ENCODE data around the gene LAT.
"Not testable (repeated sequence)": the region's sequence is repeated elsewhere in the genome, so short reads cannot be mapped to it uniquely, and the experiment has no call there.

The LAT gene

DNA sequence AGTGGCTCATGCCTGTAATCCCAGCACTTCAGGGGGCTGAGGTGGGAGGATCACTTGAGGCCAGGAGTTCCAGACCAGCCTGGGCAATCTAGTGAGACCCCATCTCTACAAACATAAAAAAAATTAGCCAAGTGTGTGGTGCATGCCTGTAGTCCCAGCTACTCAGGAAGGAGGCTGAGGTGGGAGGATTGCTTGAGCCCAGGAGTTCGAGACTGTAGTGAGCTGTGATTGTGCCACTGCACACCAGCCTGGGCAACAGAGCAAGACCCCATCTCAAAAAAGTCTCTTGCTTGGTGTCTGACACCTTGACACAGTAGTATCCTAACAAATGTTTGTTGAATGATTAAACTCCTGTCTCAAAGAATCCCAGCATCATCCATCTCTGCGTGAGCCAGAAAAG is 15.2 kb upstream of the LAT start:
- H3K18ac ChIP-seq (ENCODE audit: low read length); H3K27me3 ChIP-seq (ENCODE audit: insufficient read depth, low read length); H3K79me1 ChIP-seq (ENCODE audit: low read length); H2BK5ac ChIP-seq (ENCODE audit: low read depth, low read length, poor library complexity); H2AK5ac ChIP-seq (ENCODE audit: low read length); H2BK12ac ChIP-seq (ENCODE audit: low read length); H3K4me2 ChIP-seq (ENCODE audit: low read length); H3K4me1 ChIP-seq (ENCODE audit: control insufficient read depth in 1 of 2, insufficient read depth in 2 of 2, low read length in 2 of 2); H4K91ac ChIP-seq (ENCODE audit: low read depth, low read length); H2BK120ac ChIP-seq (ENCODE audit: insufficient read depth, low read length, poor library complexity); H3K9me3 ChIP-seq (ENCODE audit: insufficient read depth, low read depth, low read length); H3K14ac ChIP-seq (ENCODE audit: low read length); H3K79me2 ChIP-seq (ENCODE audit: control insufficient read depth, insufficient read depth, low read length, poor library complexity); H3K4ac ChIP-seq (ENCODE audit: low read depth, low read length); H3K9ac ChIP-seq (ENCODE audit: low read length); DNase-seq; H3K27ac ChIP-seq (ENCODE audit: low read depth, low read length); H4K12ac ChIP-seq (ENCODE audit: low read depth, low read length); H3K4me3 ChIP-seq (ENCODE audit: low read depth, low read length); H4K8ac ChIP-seq (ENCODE audit: low read depth, low read length); H3K36me3 ChIP-seq (ENCODE audit: control insufficient read depth in 1 of 2, insufficient read depth in 2 of 2, low read length in 2 of 2); H2AFZ ChIP-seq (ENCODE audit: insufficient read depth, low read length, poor library complexity); H3K23ac ChIP-seq (ENCODE audit: low read length): not testable (repeated sequence)
- no CpG with 5 or more reads among the region's 2 CpGs for WGBS (ENCODE audit: extremely low coverage, insufficient coverage, insufficient read length)

- Histone ChIP-seq H3K4me1 (ENCODE audit: control insufficient read depth in 1 of 2, insufficient read depth in 2 of 2, low read length in 2 of 2) (peaks cover 5 to 6% of the 10 kb centered on the region in 2 experiments), H2AK5ac (ENCODE audit: low read length) (no peak overlapping the region), H3K18ac (ENCODE audit: low read length) (peak overlapping the region; percentile 3), H3K79me2 (ENCODE audit: control insufficient read depth, insufficient read depth, low read length, poor library complexity) (peaks cover 6% of the 10 kb centered on the region), H3K14ac (ENCODE audit: low read length) (peak overlapping the region; percentile 74), H2AFZ (ENCODE audit: insufficient read depth, low read length, poor library complexity) (peak overlapping the region; percentile 38), H3K4ac (ENCODE audit: low read depth, low read length) (no peak overlapping the region), H3K9me3 (ENCODE audit: insufficient read depth, low read depth, low read length) (peaks cover 1% of the 10 kb centered on the region), H3K4me3 (ENCODE audit: low read depth, low read length) (peak overlapping the region; percentile 48), H3K36me3 (ENCODE audit: control insufficient read depth in 1 of 2, insufficient read depth in 2 of 2, low read length in 2 of 2) (peaks cover 7 to 13% of the 10 kb centered on the region in 2 experiments), H3K27ac (ENCODE audit: low read depth, low read length) (peak overlapping the region; percentile 29), H4K91ac (ENCODE audit: low read depth, low read length) (peak overlapping the region; percentile 60), H3K27me3 (ENCODE audit: insufficient read depth, low read length) (no peaks in the 10 kb centered on the region), H4K12ac (ENCODE audit: low read depth, low read length) (peak overlapping the region; percentile 65), H2BK120ac (ENCODE audit: insufficient read depth, low read length, poor library complexity) (peak overlapping the region; percentile 29), H3K79me1 (ENCODE audit: low read length) (peaks cover 9% of the 10 kb centered on the region), H3K9ac (ENCODE audit: low read length) (peak overlapping the region; percentile 9), H4K8ac (ENCODE audit: low read depth, low read length) (peak overlapping the region; percentile 81), H3K23ac (ENCODE audit: low read length) (no peak overlapping the region), H3K4me2 (ENCODE audit: low read length) (peak overlapping the region; percentile 74), H2BK12ac (ENCODE audit: low read length) (no peak overlapping the region), H2BK5ac (ENCODE audit: low read depth, low read length, poor library complexity) (peak overlapping the region; percentile 62)
- no CpG with 5 or more reads among the region's 17 CpGs for WGBS (ENCODE audit: extremely low coverage, insufficient coverage, insufficient read length)
- peak; percentile 57 to 70 for DNase-seq
Observed at GRCh38 chr16:28974007-28974436, 10.8 kb upstream of the LAT start.

DNA sequence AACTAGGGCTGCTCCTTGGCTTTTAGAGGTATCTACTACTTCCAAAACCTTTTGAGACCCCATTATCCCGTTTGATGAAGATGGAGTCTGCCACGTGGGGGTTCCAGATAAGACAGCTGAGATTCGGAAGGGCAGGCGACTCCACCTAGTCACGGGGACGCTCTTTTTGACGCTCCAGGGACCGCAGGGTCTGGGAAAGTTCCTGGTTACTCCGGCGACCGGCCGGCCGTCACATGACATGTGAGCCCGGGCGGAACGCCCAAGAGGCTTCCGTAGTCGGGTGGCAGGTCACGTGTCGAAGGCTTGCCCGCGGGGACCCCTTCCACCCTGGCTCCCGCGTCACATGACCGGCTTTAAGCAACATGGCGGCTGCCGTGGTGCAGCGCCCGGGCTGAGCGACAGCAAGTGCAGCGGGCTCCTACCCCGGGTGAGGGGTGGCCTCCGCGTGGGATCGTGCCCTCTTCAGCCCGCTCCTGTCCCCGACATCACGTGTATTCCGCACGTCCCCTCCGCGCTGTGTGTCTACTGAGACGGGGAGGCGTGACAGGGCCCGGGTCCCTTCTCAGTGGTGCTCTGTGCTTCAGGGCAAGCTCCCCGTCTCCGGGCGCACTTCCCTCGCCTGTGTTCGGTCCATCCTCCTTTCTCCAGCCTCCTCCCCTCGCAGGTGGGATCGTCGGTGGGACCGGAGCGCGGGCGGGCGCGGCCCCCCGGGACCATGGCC is 10.3 kb upstream of the LAT start, which contains the start of gene SPNS1:
TSS of gene SPNS1 (plus strand) at position 342 of the 721 bp plus-strand sequence. CDS start at position 716, 374 bp downstream.
- WGBS (ENCODE audit: extremely low coverage, insufficient coverage, insufficient read length), result no CpG with 5 or more reads among the region's 60 CpGs
- H3K9me3 ChIP-seq (ENCODE audit: insufficient read depth, low read depth, low read length), result peaks cover 1% of the 10 kb centered on the region

DNA sequence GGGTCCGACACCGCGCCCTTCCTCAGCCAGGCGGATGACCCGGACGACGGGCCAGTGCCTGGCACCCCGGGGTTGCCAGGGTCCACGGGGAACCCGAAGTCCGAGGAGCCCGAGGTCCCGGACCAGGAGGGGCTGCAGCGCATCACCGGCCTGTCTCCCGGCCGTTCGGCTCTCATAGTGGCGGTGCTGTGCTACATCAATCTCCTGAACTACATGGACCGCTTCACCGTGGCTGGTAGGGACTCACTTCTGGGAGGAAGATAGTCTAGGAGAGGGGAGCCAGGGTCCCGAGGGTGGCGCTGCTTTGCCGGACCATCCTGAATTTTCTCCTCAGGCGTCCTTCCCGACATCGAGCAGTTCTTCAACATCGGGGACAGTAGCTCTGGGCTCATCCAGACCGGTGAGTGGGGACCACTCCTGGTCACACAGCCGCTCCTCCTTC is 9.7 kb upstream of the LAT start:
- Histone ChIP-seq H4K91ac (ENCODE audit: low read depth, low read length) (peak overlapping the region; percentile 59), H3K9me3 (ENCODE audit: insufficient read depth, low read depth, low read length) (no peaks in the 10 kb centered on the region), H4K12ac (ENCODE audit: low read depth, low read length) (peak overlapping the region; percentile 96), H3K27ac (ENCODE audit: low read depth, low read length) (no peak overlapping the region), H3K27me3 (ENCODE audit: insufficient read depth, low read length) (no peaks in the 10 kb centered on the region), H2AK5ac (ENCODE audit: low read length) (peak overlapping the region; percentile 44), H3K9ac (ENCODE audit: low read length) (peak overlapping the region; percentile 90), H3K4ac (ENCODE audit: low read depth, low read length) (peak overlapping the region; percentile 86), H2BK5ac (ENCODE audit: low read depth, low read length, poor library complexity) (peak overlapping the region; percentile 18), H4K8ac (ENCODE audit: low read depth, low read length) (peak overlapping the region; percentile 99), H2BK120ac (ENCODE audit: insufficient read depth, low read length, poor library complexity) (peak overlapping the region; percentile 27), H3K4me2 (ENCODE audit: low read length) (peak overlapping the region; percentile 74), H3K14ac (ENCODE audit: low read length) (peak overlapping the region; percentile 88), H2AFZ (ENCODE audit: insufficient read depth, low read length, poor library complexity) (peak overlapping the region; percentile 80), H3K36me3 (ENCODE audit: control insufficient read depth in 1 of 2, insufficient read depth in 2 of 2, low read length in 2 of 2) (peaks cover 11 to 18% of the 10 kb centered on the region in 2 experiments), H3K79me2 (ENCODE audit: control insufficient read depth, insufficient read depth, low read length, poor library complexity) (peaks cover 6% of the 10 kb centered on the region), H3K23ac (ENCODE audit: low read length) (no peak overlapping the region), H3K18ac (ENCODE audit: low read length) (peak overlapping the region; percentile 79), H3K4me3 (ENCODE audit: low read depth, low read length) (peak overlapping the region; percentile 94), H2BK12ac (ENCODE audit: low read length) (no peak overlapping the region), H3K79me1 (ENCODE audit: low read length) (peaks cover 9% of the 10 kb centered on the region), H3K4me1 (ENCODE audit: control insufficient read depth in 1 of 2, insufficient read depth in 2 of 2, low read length in 2 of 2) (peaks cover 5 to 6% of the 10 kb centered on the region in 2 experiments)
- DNase-seq, result no peak
- no CpG with 5 or more reads among the region's 30 CpGs for WGBS (ENCODE audit: extremely low coverage, insufficient coverage, insufficient read length)

More for the DNA sequence above, 10.3 kb upstream of the LAT start, which contains the start of gene SPNS1:
- H4K8ac ChIP-seq (ENCODE audit: low read depth, low read length), result peak within 1 kb of the TSS; percentile 99
- H3K18ac ChIP-seq (ENCODE audit: low read length), result peak within 1 kb of the TSS; percentile 79
- H4K12ac ChIP-seq (ENCODE audit: low read depth, low read length), result peak within 1 kb of the TSS; percentile 96
- H3K79me1 ChIP-seq (ENCODE audit: low read length), result peaks cover 9% of the 10 kb centered on the region
- H3K9ac ChIP-seq (ENCODE audit: low read length), result peak within 1 kb of the TSS; percentile 90
- peak within 1 kb of the TSS; percentile 88 for H3K14ac ChIP-seq (ENCODE audit: low read length)
- peaks cover 6% of the 10 kb centered on the region for H3K79me2 ChIP-seq (ENCODE audit: control insufficient read depth, insufficient read depth, low read length, poor library complexity)
- peak; percentile 96 to 97 for DNase-seq
- peak within 1 kb of the TSS; percentile 86 for H3K4ac ChIP-seq (ENCODE audit: low read depth, low read length)
- H2AFZ ChIP-seq (ENCODE audit: insufficient read depth, low read length, poor library complexity), result peak within 1 kb of the TSS; percentile 80
- no peaks in the 10 kb centered on the region for H3K27me3 ChIP-seq (ENCODE audit: insufficient read depth, low read length)
- H3K4me3 ChIP-seq (ENCODE audit: low read depth, low read length), result peak within 1 kb of the TSS; percentile 94
- H3K27ac ChIP-seq (ENCODE audit: low read depth, low read length), result peak within 1 kb of the TSS; percentile 29
- H3K4me2 ChIP-seq (ENCODE audit: low read length), result peak within 1 kb of the TSS; percentile 74
- H2AK5ac ChIP-seq (ENCODE audit: low read length), result peak within 1 kb of the TSS; percentile 44
- H2BK120ac ChIP-seq (ENCODE audit: insufficient read depth, low read length, poor library complexity), result peak within 1 kb of the TSS; percentile 29
- H2BK12ac ChIP-seq (ENCODE audit: low read length), result no peak within 1 kb of the TSS
- peaks cover 11 to 18% of the 10 kb centered on the region in 2 experiments for H3K36me3 ChIP-seq (ENCODE audit: control insufficient read depth in 1 of 2, insufficient read depth in 2 of 2, low read length in 2 of 2)
- peak within 1 kb of the TSS; percentile 62 for H2BK5ac ChIP-seq (ENCODE audit: low read depth, low read length, poor library complexity)
- H3K23ac ChIP-seq (ENCODE audit: low read length), result no peak within 1 kb of the TSS
- H3K4me1 ChIP-seq (ENCODE audit: control insufficient read depth in 1 of 2, insufficient read depth in 2 of 2, low read length in 2 of 2), result peaks cover 5 to 6% of the 10 kb centered on the region in 2 experiments
- peak within 1 kb of the TSS; percentile 60 for H4K91ac ChIP-seq (ENCODE audit: low read depth, low read length)

Measured in trophoblast cell (in vitro differentiated cells and primary cell).